ENCODE results near the gene GCGR. TPM values are rescaled to one million over a fixed set of nuclear protein-coding genes. Genes with fewer than 3 reads are reported as not detected.
"Not testable (repeated sequence)": the region's sequence is repeated elsewhere in the genome, so short reads cannot be mapped to it uniquely, and the experiment has no call there.

Gene GCGR
- total and polyA plus RNA-seq, 2 donors (not counting 1 experiment from before 2014, with no cell fraction given), result not detected

GRCh38 chr17:81838753-81839255, 34.9 kb downstream of the GCGR start:
- H3K36me3 ChIP-seq (ENCODE audit: control insufficient read depth, insufficient read depth, low read length), result peaks cover 10% of the 10 kb centered on the region
- no peaks in the 10 kb centered on the region for H4K20me1 ChIP-seq (ENCODE audit: control insufficient read depth, extremely low read depth, insufficient read depth, low read length)
- peaks cover 1% of the 10 kb centered on the region for H3K4me1 ChIP-seq (ENCODE audit: control insufficient read depth, extremely low read depth, insufficient read depth, low read length)
- no peak overlapping the region for H3K9ac ChIP-seq (ENCODE audit: insufficient read depth, low read length)
- no peak overlapping the region for H2AFZ ChIP-seq (ENCODE audit: low read length)
- TF ChIP-seq EZH2 (IDR thresholded peaks at IDR 0.05; ENCODE audit: low read length, missing control alignments) (no peak), CTCF (conservative IDR thresholded peaks at IDR 0.05 in 1 of 2, IDR thresholded peaks at IDR 0.05 in 1 of 2; ENCODE audit: low read depth in 1 of 2, low read length in 2 of 2) (no peak)
- no peaks in the 10 kb centered on the region for H3K27me3 ChIP-seq (ENCODE audit: control insufficient read depth, insufficient read depth, low read length)
- H3K27ac ChIP-seq (ENCODE audit: insufficient read depth, low read length), result no peak overlapping the region
- DNase-seq (ENCODE audit: low read depth in 2 of 2), result no peak
- H3K9me3 ChIP-seq (ENCODE audit: control insufficient read depth, insufficient read depth, low read depth, low read length), result no peaks in the 10 kb centered on the region
- no peak overlapping the region for H3K4me2 ChIP-seq (ENCODE audit: extremely low read depth, insufficient read depth, low read length)
- no peak overlapping the region for H3K4me3 ChIP-seq (replicated peaks in 1 of 4; ENCODE audit: control extremely low read depth in 1 of 4, insufficient read depth in 1 of 4, low read depth in 3 of 4, low read length in 4 of 4)
- H3K79me2 ChIP-seq (ENCODE audit: control insufficient read depth, insufficient read depth, low read length), result peaks cover under 1% of the 10 kb centered on the region

- Histone ChIP-seq H3K4me2 (ENCODE audit: extremely low read depth, insufficient read depth, low read length) (no peak overlapping the region), H3K9ac (ENCODE audit: insufficient read depth, low read length) (no peak overlapping the region), H4K20me1 (ENCODE audit: control insufficient read depth, extremely low read depth, insufficient read depth, low read length) (no peaks in the 10 kb centered on the region), H2AFZ (ENCODE audit: low read length) (no peak overlapping the region), H3K27me3 (ENCODE audit: control insufficient read depth, insufficient read depth, low read length) (no peaks in the 10 kb centered on the region), H3K36me3 (ENCODE audit: control insufficient read depth, insufficient read depth, low read length) (peaks cover 14% of the 10 kb centered on the region), H3K4me1 (ENCODE audit: control insufficient read depth, extremely low read depth, insufficient read depth, low read length) (no peaks in the 10 kb centered on the region), H3K79me2 (ENCODE audit: control insufficient read depth, insufficient read depth, low read length) (no peaks in the 10 kb centered on the region), H3K9me3 (ENCODE audit: control insufficient read depth, insufficient read depth, low read depth, low read length) (no peaks in the 10 kb centered on the region), H3K27ac (ENCODE audit: insufficient read depth, low read length) (no peak overlapping the region), H3K4me3 (replicated peaks in 1 of 4; ENCODE audit: control extremely low read depth in 1 of 4, insufficient read depth in 1 of 4, low read depth in 3 of 4, low read length in 4 of 4) (no peak overlapping the region)
- TF ChIP-seq EZH2 (IDR thresholded peaks at IDR 0.05; ENCODE audit: low read length, missing control alignments), result no peak
- no peak for TF ChIP-seq CTCF (conservative IDR thresholded peaks at IDR 0.05 in 1 of 2, IDR thresholded peaks at IDR 0.05 in 1 of 2; ENCODE audit: low read depth in 1 of 2, low read length in 2 of 2)
- DNase-seq (ENCODE audit: low read depth in 2 of 2), result no peak
These were observed 35.4 kb downstream of the GCGR start for GRCh38 chr17:81839301-81839700.

- H3K36me3 ChIP-seq (ENCODE audit: control insufficient read depth, insufficient read depth, low read length), result peaks cover 22% of the 10 kb centered on the region
- H3K79me2 ChIP-seq (ENCODE audit: control insufficient read depth, insufficient read depth, low read length); H3K4me3 ChIP-seq (replicated peaks in 1 of 4; ENCODE audit: control extremely low read depth in 1 of 4, insufficient read depth in 1 of 4, low read depth in 3 of 4, low read length in 4 of 4); H3K9me3 ChIP-seq (ENCODE audit: control insufficient read depth, insufficient read depth, low read depth, low read length); H3K9ac ChIP-seq (ENCODE audit: insufficient read depth, low read length); H2AFZ ChIP-seq (ENCODE audit: low read length); H3K4me1 ChIP-seq (ENCODE audit: control insufficient read depth, extremely low read depth, insufficient read depth, low read length); H3K27ac ChIP-seq (ENCODE audit: insufficient read depth, low read length); H3K4me2 ChIP-seq (ENCODE audit: extremely low read depth, insufficient read depth, low read length); H4K20me1 ChIP-seq (ENCODE audit: control insufficient read depth, extremely low read depth, insufficient read depth, low read length); DNase-seq (ENCODE audit: low read depth in 2 of 2); H3K27me3 ChIP-seq (ENCODE audit: control insufficient read depth, insufficient read depth, low read length): not testable (repeated sequence)
These were observed 36.1 kb downstream of the GCGR start for GRCh38 chr17:81840059-81840458.
